HG03175 (cell line): Measurements from ENCODE around the gene HSD17B8.

Experiments used
- ATAC-seq: cut with Tn5 transposase; IDR thresholded peaks from one replicate; pipeline ENCODE4 v1.9.1; 2021; ENCODE audit warnings: mild to moderate bottlenecking, moderate library complexity; ENCODE audit not compliant: unreplicated experiment

Gene HSD17B8

GRCh38 chr6:33171016-33171879 lies 33.2 kb upstream of the HSD17B8 start:
- ATAC-seq: no peak

- ATAC-seq: no peak
Observed at GRCh38 chr6:33171880-33172687, 32.4 kb upstream of the HSD17B8 start.

GRCh38 chr6:33172688-33173534 lies 31.5 kb upstream of the HSD17B8 start:
- no peak for ATAC-seq

GRCh38 chr6:33173535-33174180 lies 30.8 kb upstream of the HSD17B8 start:
- ATAC-seq: no peak

GRCh38 chr6:33174784-33175183 lies 29.7 kb upstream of the HSD17B8 start:
- no peak for ATAC-seq

- ATAC-seq: no peak
Observed at GRCh38 chr6:33175436-33176069, 28.9 kb upstream of the HSD17B8 start.

GRCh38 chr6:33176906-33177305 lies 27.5 kb upstream of the HSD17B8 start:
- no peak for ATAC-seq

GRCh38 chr6:33177552-33178446 lies 26.7 kb upstream of the HSD17B8 start:
- ATAC-seq: no peak

- ATAC-seq: no peak
Observed at GRCh38 chr6:33178755-33179475, 25.5 kb upstream of the HSD17B8 start.

- no peak for ATAC-seq
Observed at GRCh38 chr6:33181141-33181540, 23.3 kb upstream of the HSD17B8 start.

- ATAC-seq: no peak
Observed at GRCh38 chr6:33183071-33183683, 21.3 kb upstream of the HSD17B8 start.

- ATAC-seq: no peak
Observed at GRCh38 chr6:33185190-33185589, 19.3 kb upstream of the HSD17B8 start.

- ATAC-seq: no peak
Observed at GRCh38 chr6:33185654-33186187, 18.7 kb upstream of the HSD17B8 start.

- no peak for ATAC-seq
Observed at GRCh38 chr6:33187809-33188208, 16.6 kb upstream of the HSD17B8 start.

GRCh38 chr6:33189164-33189563 lies 15.3 kb upstream of the HSD17B8 start:
- ATAC-seq: no peak

GRCh38 chr6:33189625-33190448 lies 14.6 kb upstream of the HSD17B8 start:
- no peak for ATAC-seq
